CD4-positive, alpha-beta memory T cell (primary cell): ENCODE results near the gene GTSF1L. TPM values are rescaled to one million over a fixed set of nuclear protein-coding genes. Genes with fewer than 3 reads are reported as not detected.

Experiments used
- CTCF ChIA-PET: fragments of 350-600 bp; sonication (Branson Sonifier 250); formaldehyde crosslinking; loops from one replicate; lab custom pipeline; 2021; ENCODE audit warnings: inconsistent platforms; ENCODE audit not compliant: partially characterized antibody; lab: Charles Lee
- POLR2A ChIA-PET: fragments of 350-600 bp; sonication (Branson Sonifier 250); formaldehyde crosslinking; loops from one replicate; lab custom pipeline; 2021; ENCODE audit not compliant: partially characterized antibody; lab: Charles Lee
- DNase-seq, 5 donors: peaks; one replicate each; pipeline versions ENCODE4 v3.0.0 to v3.0.0-alpha.2; 2020 to 2022; ENCODE audit warnings: mixed read lengths in 1 of 5
- H3K27ac ChIP-seq: one replicate; pipeline ENCODE4 v1.7.0; 2013; ENCODE audit warnings: low read depth, low read length
- H3K27me3 ChIP-seq: 2 replicates; pipeline ENCODE4 v1.7.0; 2013; ENCODE audit warnings: mild to moderate bottlenecking, low read length, moderate library complexity; ENCODE audit not compliant: insufficient read depth
- H3K36me3 ChIP-seq: 2 replicates; pipeline ENCODE4 v1.7.0; 2013; ENCODE audit warnings: mild to moderate bottlenecking, low read length, moderate library complexity; ENCODE audit not compliant: insufficient read depth
- H3K4me1 ChIP-seq: 2 replicates; pipeline ENCODE4 v1.7.0; 2013; ENCODE audit warnings: mild to moderate bottlenecking, low read length, moderate library complexity; ENCODE audit not compliant: insufficient read depth
- H3K4me3 ChIP-seq, 2 donors: one replicate each; pipeline ENCODE4 v1.7.0; 2013; ENCODE audit warnings: low read length in 2 of 2, mild to moderate bottlenecking in 1 of 2
- H3K9me3 ChIP-seq, 2 donors: one replicate each; pipeline ENCODE4 v1.7.0; 2013; ENCODE audit warnings: low read length in 2 of 2, control low read depth in 1 of 2; ENCODE audit not compliant: control insufficient read depth in 1 of 2
- H3K27ac Mint-ChIP-seq, 7 donors: one replicate each; pipeline ENCODE4 v1.8.0; 2020 to 2021; ENCODE audit warnings: mixed read lengths in 7 of 7, mild to moderate bottlenecking in 6 of 7, inconsistent platforms in 3 of 7, moderate library complexity in 3 of 7
- H3K27me3 Mint-ChIP-seq, 2 donors: one replicate each; pipeline ENCODE4 v1.8.0; 2020 to 2021; ENCODE audit warnings: mixed read lengths in 2 of 2
- H3K36me3 Mint-ChIP-seq, 2 donors: one replicate each; pipeline ENCODE4 v1.8.0; 2020 to 2021; ENCODE audit warnings: mixed read lengths in 2 of 2, inconsistent platforms in 1 of 2, mild to moderate bottlenecking in 1 of 2
- H3K4me1 Mint-ChIP-seq, 4 donors: one replicate each; pipeline ENCODE4 v1.8.0; 2020 to 2021; ENCODE audit warnings: mixed read lengths in 4 of 4, mild to moderate bottlenecking in 1 of 4
- H3K4me3 Mint-ChIP-seq, 8 donors: one replicate each; pipeline ENCODE4 v1.8.0; 2020 to 2021; ENCODE audit warnings: mixed read lengths in 8 of 8, mild to moderate bottlenecking in 7 of 8, moderate library complexity in 6 of 8, inconsistent platforms in 3 of 8
- H3K9me3 Mint-ChIP-seq, 8 donors: one replicate each; pipeline ENCODE4 v1.8.0; 2020 to 2021; ENCODE audit warnings: mixed read lengths in 8 of 8, mild to moderate bottlenecking in 5 of 8, inconsistent platforms in 3 of 8, moderate library complexity in 1 of 8
- intact Hi-C: fragments of 100-400 bp; cut with micrococcal nuclease; formaldehyde crosslinking; loops from one replicate; pipeline ENCODE4 v1.15.1; 2023
- polyA plus RNA-seq, 2 donors: library from polyadenylated mRNA; unstranded; fragments of 300-500 nt; fragmentation: Illumina TruSeq; gene quantifications; one replicate each; pipeline ENCODE4 v1.2.3, GENCODE V29; 2021
- total RNA-seq, 2 experiments: library from RNA; stranded (reverse); gene quantifications; one replicate each; pipeline ENCODE4 v1.2.3, GENCODE V29; 2021

Gene GTSF1L
- total and polyA plus RNA-seq, 4 experiments from 2014 or later = not detected

DNA sequence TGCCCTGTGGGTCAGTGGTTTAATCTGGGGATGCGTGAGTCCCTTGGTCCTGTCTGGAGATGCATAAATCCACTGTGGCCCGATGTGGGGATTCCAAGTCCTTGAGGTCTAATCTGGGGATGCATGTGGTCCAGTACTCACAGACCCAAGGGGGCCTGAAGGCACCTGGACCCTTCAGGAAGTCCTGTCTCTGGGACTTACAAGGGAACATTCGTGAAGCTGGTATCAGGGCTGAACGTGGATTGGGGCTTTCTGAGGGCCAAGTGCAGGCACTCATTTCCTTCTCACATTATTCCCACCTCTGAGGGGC lies 25.2 kb upstream of the GTSF1L start:
- no peaks in the 10 kb centered on the region for H3K27me3 ChIP-seq
- H3K4me1 ChIP-seq = peaks cover 30% of the 10 kb centered on the region
- ChIA-PET CTCF (interaction anchor here (11.1 kb wide), 1 partner anchor 329 kb away, joined by 143 read pairs; no protein-coding TSS in a partner anchor), POLR2A (no interaction called here)
- DNase-seq = no peak
- Mint-ChIP-seq H3K27me3 (peaks cover 0 to 25% of the 10 kb centered on the region in 2 donors), H3K4me1 (peaks cover 19 to 31% (median 21%) of the 10 kb centered on the region in 4 donors), H3K4me3 (peak overlapping the region in 2 of 8 donors; percentile 5 to 34), H3K9me3 (no peaks in the 10 kb centered on the region), H3K27ac (peak overlapping the region in 2 of 7 donors; percentile 17 to 39), H3K36me3 (no peaks in the 10 kb centered on the region)
- H3K27ac ChIP-seq = no peak overlapping the region
- H3K9me3 ChIP-seq = no peaks in the 10 kb centered on the region
- no peak overlapping the region for H3K4me3 ChIP-seq
- no peaks in the 10 kb centered on the region for H3K36me3 ChIP-seq
- intact Hi-C loops = no loop called here

DNA sequence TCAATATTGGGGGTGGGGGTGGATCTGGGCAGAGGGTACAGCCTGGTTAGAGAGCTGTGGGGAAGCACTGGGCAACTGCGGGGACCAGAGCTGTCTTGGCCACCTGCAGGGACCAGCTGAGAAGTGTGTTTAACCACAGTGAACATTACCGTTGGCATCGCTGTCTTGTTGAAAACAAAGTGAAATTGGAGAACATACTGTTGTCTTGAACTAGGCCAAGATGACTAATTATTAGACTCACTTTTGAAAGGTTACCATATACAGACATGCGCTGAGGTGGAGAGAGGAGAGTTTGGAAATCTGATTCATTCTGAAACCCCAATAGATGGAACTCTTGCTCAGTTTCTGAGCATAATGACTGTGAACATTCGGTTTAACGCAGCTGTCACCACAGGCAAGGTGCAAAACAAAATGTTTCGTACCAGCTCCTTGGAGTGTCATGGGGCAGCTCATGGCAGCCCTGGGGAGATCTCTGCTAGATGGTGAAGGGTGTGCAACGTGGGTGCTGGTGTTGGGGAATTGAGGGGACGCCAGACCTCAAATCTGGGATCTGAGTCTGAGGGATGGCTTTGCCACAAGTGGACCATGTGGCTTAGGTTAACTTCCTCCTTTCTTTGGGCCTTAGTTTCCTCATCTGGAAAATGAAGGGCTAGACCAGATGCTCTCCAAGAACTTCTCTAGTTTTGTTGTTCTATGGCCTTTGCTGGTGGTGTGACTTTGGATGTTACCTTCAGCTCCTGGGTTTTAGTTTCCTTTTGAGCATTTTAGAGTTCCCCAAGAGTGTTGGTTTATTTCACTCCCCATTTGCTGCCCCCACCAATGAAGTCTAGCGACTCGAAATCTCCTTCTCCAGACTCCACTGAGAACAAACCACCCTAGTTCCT lies 24.6 kb upstream of the GTSF1L start:
- Histone ChIP-seq H3K4me3 (no peak overlapping the region), H3K27me3 (no peaks in the 10 kb centered on the region), H3K4me1 (peaks cover 30% of the 10 kb centered on the region), H3K27ac (no peak overlapping the region), H3K9me3 (no peaks in the 10 kb centered on the region), H3K36me3 (no peaks in the 10 kb centered on the region)
- no peak for DNase-seq
- peaks cover 0 to 27% of the 10 kb centered on the region in 2 donors for H3K27me3 Mint-ChIP-seq
- intact Hi-C loops = loop anchor here (2.0 kb wide), 1 partner anchor 439 kb away; no protein-coding TSS in a partner anchor
- CTCF ChIA-PET = interaction anchor here (1.0 to 11.1 kb wide), 9 partner anchors 9 to 340 kb away, joined by 3 to 143 read pairs (median 5); no protein-coding TSS in a partner anchor
- POLR2A ChIA-PET = no interaction called here
- peak overlapping the region in 2 of 8 donors; percentile 0 to 2 for H3K4me3 Mint-ChIP-seq
- peaks cover 19 to 31% (median 21%) of the 10 kb centered on the region in 4 donors for H3K4me1 Mint-ChIP-seq
- H3K9me3 Mint-ChIP-seq = no peaks in the 10 kb centered on the region
- H3K27ac Mint-ChIP-seq = peak overlapping the region in 3 of 7 donors; percentile 51 to 78 (median 58)
- H3K36me3 Mint-ChIP-seq = no peaks in the 10 kb centered on the region

DNA sequence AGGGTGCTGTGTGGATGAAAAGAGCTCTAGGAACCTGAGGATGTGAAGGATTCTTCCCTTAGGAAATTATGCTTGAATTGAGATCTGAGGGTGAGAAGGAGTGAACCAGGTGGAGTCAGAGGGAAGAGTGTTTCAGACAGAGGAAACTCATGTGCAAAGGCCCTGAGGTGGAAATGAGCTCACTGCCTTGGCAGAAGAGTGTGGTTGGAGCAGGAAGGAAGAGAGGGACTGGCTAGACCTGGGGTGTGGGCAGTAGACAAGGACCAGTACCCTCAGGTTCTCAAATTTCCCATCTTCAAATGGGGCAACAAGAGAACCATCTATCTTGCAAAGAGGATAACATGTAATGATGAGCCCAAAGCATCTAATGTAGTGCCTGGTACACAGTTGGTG lies 24.0 kb upstream of the GTSF1L start:
- H3K27me3 Mint-ChIP-seq = peaks cover 3 to 22% of the 10 kb centered on the region in 2 donors
- H3K4me3 Mint-ChIP-seq = peak overlapping the region in 1 of 8 donors; percentile 0
- H3K36me3 Mint-ChIP-seq = no peaks in the 10 kb centered on the region
- Histone ChIP-seq H3K9me3 (no peaks in the 10 kb centered on the region), H3K27me3 (no peaks in the 10 kb centered on the region), H3K4me1 (peaks cover 30% of the 10 kb centered on the region), H3K4me3 (no peak overlapping the region), H3K27ac (no peak overlapping the region), H3K36me3 (no peaks in the 10 kb centered on the region)
- ChIA-PET POLR2A (no interaction called here), CTCF (interaction anchor here (1.0 to 11.1 kb wide), 17 partner anchors 10 to 439 kb away, joined by 3 to 143 read pairs (median 4); no protein-coding TSS in a partner anchor)
- peaks cover 19 to 31% (median 21%) of the 10 kb centered on the region in 4 donors for H3K4me1 Mint-ChIP-seq
- H3K9me3 Mint-ChIP-seq = no peaks in the 10 kb centered on the region
- intact Hi-C loops = loop anchor here (2.0 kb wide), 1 partner anchor 440 kb away; no protein-coding TSS in a partner anchor
- DNase-seq = no peak
- H3K27ac Mint-ChIP-seq = peak overlapping the region in 2 of 7 donors; percentile 58 to 78

DNA sequence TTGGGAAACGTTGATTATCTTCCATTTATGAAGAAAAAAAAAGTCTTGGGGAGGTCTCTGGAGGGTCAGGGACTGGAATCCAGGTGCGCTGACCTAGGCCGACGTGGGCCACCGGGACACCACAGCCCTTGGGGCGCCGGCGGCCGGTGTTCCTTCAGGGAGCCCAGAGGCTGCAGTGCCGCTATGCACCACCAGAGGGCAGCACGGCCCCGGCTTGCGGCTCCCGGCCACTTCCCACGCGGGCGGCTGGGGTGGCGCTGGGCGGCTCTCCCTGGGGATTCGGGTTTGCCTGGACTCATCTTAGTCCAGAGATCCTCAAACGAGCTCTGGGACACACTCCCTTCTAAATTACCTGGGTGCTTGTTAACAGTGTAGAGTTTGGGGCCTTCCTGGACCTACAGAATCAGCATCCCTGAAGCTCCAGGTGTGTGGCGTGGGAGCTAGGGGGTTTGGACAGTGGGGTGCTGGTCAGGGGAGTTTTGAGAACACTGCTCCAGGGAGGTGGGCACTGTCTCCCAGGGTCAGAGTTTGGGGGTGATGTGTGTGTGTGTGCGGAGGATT lies 23.0 kb upstream of the GTSF1L start:
- no peaks in the 10 kb centered on the region for H3K9me3 Mint-ChIP-seq
- H3K36me3 ChIP-seq = no peaks in the 10 kb centered on the region
- intact Hi-C loops = loop anchor here (2.0 kb wide), 2 partner anchors 301 to 441 kb away; no protein-coding TSS in a partner anchor
- POLR2A ChIA-PET = no interaction called here
- no peaks in the 10 kb centered on the region for H3K27me3 ChIP-seq
- H3K4me1 ChIP-seq = peaks cover 30% of the 10 kb centered on the region
- H3K4me3 ChIP-seq = no peak overlapping the region
- peak; percentile 59 to 78 (median 62) for DNase-seq
- H3K27ac ChIP-seq = no peak overlapping the region
- no peaks in the 10 kb centered on the region for H3K9me3 ChIP-seq
- peak overlapping the region in 1 of 8 donors; percentile 37 for H3K4me3 Mint-ChIP-seq
- H3K27ac Mint-ChIP-seq = peak overlapping the region in 2 of 7 donors; percentile 62 to 66
- CTCF ChIA-PET = interaction anchor here (0.5 to 11.1 kb wide), 28 partner anchors 10 to 440 kb away, joined by 3 to 143 read pairs (median 4); no protein-coding TSS in a partner anchor
- peaks cover 3 to 22% of the 10 kb centered on the region in 2 donors for H3K27me3 Mint-ChIP-seq
- H3K36me3 Mint-ChIP-seq = no peaks in the 10 kb centered on the region
- peaks cover 19 to 31% (median 21%) of the 10 kb centered on the region in 4 donors for H3K4me1 Mint-ChIP-seq

DNA sequence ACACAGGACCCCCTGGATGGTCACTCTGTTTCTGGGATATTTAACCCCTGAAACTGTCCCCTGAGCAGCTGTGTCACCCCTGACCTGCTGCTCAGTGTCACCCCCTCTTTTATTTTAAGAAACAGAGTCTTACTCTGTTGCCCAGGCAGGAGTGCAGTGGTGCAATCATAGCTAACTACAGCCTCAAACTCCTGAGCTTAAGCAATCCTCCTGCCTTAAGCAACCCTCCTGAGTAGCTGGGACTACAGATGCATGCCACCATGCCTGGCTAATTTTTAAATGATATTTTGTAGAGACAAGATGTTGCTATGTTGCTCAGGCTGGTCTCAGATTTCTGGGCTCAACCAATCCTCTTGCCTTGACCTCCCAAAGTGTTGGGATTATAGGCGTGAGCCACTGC lies 21.5 kb upstream of the GTSF1L start:
- Mint-ChIP-seq H3K4me3 (no peak overlapping the region), H3K27ac (peak overlapping the region in 1 of 7 donors; percentile 2), H3K4me1 (peaks cover 19 to 31% (median 21%) of the 10 kb centered on the region in 4 donors), H3K36me3 (no peaks in the 10 kb centered on the region), H3K27me3 (peaks cover 3 to 20% of the 10 kb centered on the region in 2 donors), H3K9me3 (no peaks in the 10 kb centered on the region)
- no peaks in the 10 kb centered on the region for H3K36me3 ChIP-seq
- ChIA-PET CTCF (interaction anchor here (1.1 to 11.1 kb wide), 4 partner anchors 13 to 441 kb away, joined by 3 to 143 read pairs (median 12); no protein-coding TSS in a partner anchor), POLR2A (no interaction called here)
- no peaks in the 10 kb centered on the region for H3K9me3 ChIP-seq
- intact Hi-C loops = loop anchor here (2.0 kb wide), 1 partner anchor 299 kb away; no protein-coding TSS in a partner anchor
- peaks cover 30% of the 10 kb centered on the region for H3K4me1 ChIP-seq
- DNase-seq = no peak
- H3K27me3 ChIP-seq = no peaks in the 10 kb centered on the region
- no peak overlapping the region for H3K27ac ChIP-seq
- H3K4me3 ChIP-seq = no peak overlapping the region

DNA sequence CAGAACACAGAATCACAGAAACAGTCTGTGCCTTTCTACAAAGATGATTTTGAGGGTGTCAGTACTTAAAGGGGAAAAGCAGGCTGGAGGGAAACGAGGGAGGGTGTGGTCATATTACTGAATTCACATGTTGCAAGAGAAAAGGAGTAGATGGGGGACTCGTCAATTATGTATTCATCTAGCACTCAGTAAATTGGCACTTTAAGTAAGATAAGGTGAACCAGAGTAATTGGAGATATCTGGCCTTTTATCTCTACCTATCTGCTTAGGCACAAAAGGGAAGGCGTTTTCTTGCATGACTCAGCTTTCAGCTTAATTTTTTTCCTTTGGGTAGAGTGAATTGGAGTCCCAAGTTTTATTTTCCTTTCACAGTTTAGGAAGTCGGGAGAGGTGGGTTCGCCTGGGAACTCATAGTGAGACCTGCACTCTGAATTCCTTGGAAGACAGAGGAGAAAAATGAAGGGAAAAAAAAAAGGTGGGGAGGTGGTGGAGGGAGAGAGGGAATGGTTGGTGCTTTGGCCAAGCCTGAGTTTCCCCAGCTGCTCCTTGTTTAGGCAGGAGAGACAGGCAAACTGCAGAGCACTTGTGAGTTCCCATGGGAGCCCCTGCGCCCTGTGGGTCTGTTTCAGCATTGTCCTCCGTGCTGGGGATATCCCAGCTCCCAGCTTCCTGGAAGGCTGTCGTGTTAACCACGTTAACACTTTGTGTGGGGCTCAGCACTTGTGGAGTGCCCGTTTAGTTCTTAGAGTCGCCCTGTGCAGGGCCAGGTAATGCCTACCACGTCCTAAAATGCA lies 19.7 kb upstream of the GTSF1L start:
- H3K4me3 Mint-ChIP-seq = no peak overlapping the region
- H3K9me3 Mint-ChIP-seq = no peaks in the 10 kb centered on the region
- Histone ChIP-seq H3K4me1 (peaks cover 18% of the 10 kb centered on the region), H3K27me3 (no peaks in the 10 kb centered on the region), H3K27ac (no peak overlapping the region), H3K36me3 (no peaks in the 10 kb centered on the region), H3K4me3 (no peak overlapping the region), H3K9me3 (no peaks in the 10 kb centered on the region)
- intact Hi-C loops = no loop called here
- H3K27me3 Mint-ChIP-seq = peaks cover 3 to 17% of the 10 kb centered on the region in 2 donors
- peaks cover 10 to 16% (median 12%) of the 10 kb centered on the region in 4 donors for H3K4me1 Mint-ChIP-seq
- POLR2A ChIA-PET = no interaction called here
- no peaks in the 10 kb centered on the region for H3K36me3 Mint-ChIP-seq
- peak overlapping the region in 1 of 7 donors; percentile 25 for H3K27ac Mint-ChIP-seq
- DNase-seq = no peak
- CTCF ChIA-PET = interaction anchor here (11.1 kb wide), 1 partner anchor 335 kb away, joined by 143 read pairs; no protein-coding TSS in a partner anchor
